ENCODE measurements around the gene GTF3C4. TPM values are rescaled to one million over a fixed set of nuclear protein-coding genes. Genes with fewer than 3 reads are reported as not detected.

The GTF3C4 gene
- total and polyA plus RNA-seq, 10 of the 15 experiments (the other 5 are each of a cell fraction or from before 2014, with no cell fraction given), result 3.2 to 18.9 (median 8.2) TPM

DNA sequence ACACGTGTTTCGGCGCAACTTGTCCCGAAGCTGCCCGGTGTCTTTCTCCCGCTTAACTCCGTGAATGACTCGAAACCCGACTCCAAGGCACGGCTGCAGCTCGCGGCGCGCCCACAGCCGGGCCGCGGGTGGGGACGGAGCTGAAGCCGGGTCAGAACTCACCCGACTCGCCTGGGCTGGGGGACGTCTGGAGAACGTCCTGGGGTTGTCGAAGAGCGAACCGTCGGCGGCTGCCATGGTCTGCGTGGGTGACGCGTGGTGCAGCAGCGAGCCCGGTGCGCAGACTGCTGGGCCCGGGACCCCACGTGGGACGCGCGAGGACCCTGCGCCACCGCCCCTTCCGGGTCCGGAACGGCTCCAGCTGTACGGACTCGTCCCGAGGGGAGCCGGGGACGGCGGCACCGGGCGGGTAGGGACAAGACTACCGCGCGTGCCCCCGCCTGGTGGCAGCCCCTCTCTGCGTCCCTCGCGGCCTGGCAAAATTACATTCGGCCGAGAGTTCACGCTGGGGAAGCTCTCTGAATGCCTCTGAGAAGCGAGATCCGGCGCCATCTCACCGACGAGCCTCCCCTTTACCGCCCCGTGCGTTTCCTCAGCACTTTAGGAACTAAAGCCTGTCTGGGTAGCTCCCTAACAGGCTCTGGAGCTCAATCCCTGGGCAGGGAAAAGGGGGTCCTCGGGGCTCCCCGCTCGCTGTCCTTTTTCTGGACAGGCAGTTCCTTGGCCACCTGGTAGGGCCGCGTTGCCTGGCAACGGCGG is 387 bp upstream of the GTF3C4 start, which contains the start of gene DDX31 (continued):
- peak; percentile 22 to 72; a peak in 1 of 4 replicates for TF ChIP-seq BHLHE40 (IDR thresholded peaks at IDR 0.05; ENCODE audit: borderline replicate concordance in 1 of 2, low read depth in 2 of 2, low read length in 1 of 2)
- TF ChIP-seq CHD4 (IDR thresholded peaks at IDR 0.05), result no peak
- TF ChIP-seq ZBTB33 (IDR thresholded peaks at IDR 0.05), result no peak
- TF ChIP-seq CEBPB (IDR thresholded peaks at IDR 0.05; ENCODE audit: borderline replicate concordance in 1 of 2, low read depth in 2 of 2, low read length in 2 of 2), result no peak
- TF ChIP-seq MEF2A (IDR thresholded peaks at IDR 0.05; ENCODE audit: insufficient read depth, low read depth, low read length), result no peak

GRCh38 chr9:132671620-132672412 is 1.6 kb downstream of the GTF3C4 start:
- CTCF ChIA-PET, result interaction anchor here (0.8 to 1.2 kb wide), 2 partner anchors 16 to 100 kb away, joined by 4 to 5 read pairs; no protein-coding TSS in a partner anchor
- no peaks in the 10 kb centered on the region; a peak in 1 of 4 replicates for H3K36me3 ChIP-seq (ENCODE audit: control insufficient read depth in 2 of 2, insufficient read depth in 2 of 2, low read length in 1 of 2)
- no TSS peak for BruUV-seq (replicated peaks)
- no peaks in the 10 kb centered on the region for H3K9me3 ChIP-seq (replicated peaks; ENCODE audit: control insufficient read depth, insufficient read depth, low read length)
- DNase-seq (ENCODE audit: low read depth, low spot score) (no peak), ATAC-seq (no peak), FAIRE-seq (no peak)
- H3K4me2 ChIP-seq (ENCODE audit: control insufficient read depth, insufficient read depth), result peak overlapping the region; percentile 79
- intact Hi-C loops (cut with micrococcal nuclease; ENCODE audit: unreplicated experiment) (loop anchor here (10.0 kb wide), 1 partner anchor 233 kb away; no protein-coding TSS in a partner anchor), in situ Hi-C loops (cut with MboI) (no loop called here)
- SMC1A ChIA-PET (ENCODE audit: uncharacterized antibody, unreplicated experiment), result interaction anchor here (1.1 to 1.7 kb wide), 2 partner anchors 9 to 13 kb away, joined by 3 to 4 read pairs; no protein-coding TSS in a partner anchor
- WGBS (ENCODE audit: insufficient coverage, insufficient replicate concordance, low lambda C conversion rate, missing lambda C conversion rate), result 96% methylated on average over 6 of the region's 6 CpGs
- no peak overlapping the region for H2AFZ ChIP-seq (ENCODE audit: control insufficient read depth, low read depth, low read length)
- peak overlapping the region; percentile 91 for H3K9ac ChIP-seq (ENCODE audit: control insufficient read depth, insufficient read depth, low read length)
- peak overlapping the region; percentile 98; the same call in 1 of the 2 replicates for H3K27ac ChIP-seq (ENCODE audit: control insufficient read depth, insufficient read depth)
- no peaks in the 10 kb centered on the region for H3K27me3 ChIP-seq (replicated peaks in 1 of 2; ENCODE audit: control insufficient read depth in 2 of 2, insufficient read depth in 2 of 2, low read length in 1 of 2)
- no peaks in the 10 kb centered on the region for H4K20me1 ChIP-seq (ENCODE audit: control insufficient read depth, insufficient read depth)
- POLR2A ChIA-PET, result interaction anchor here (0.9 kb wide), 1 partner anchor 17 kb away, joined by 3 read pairs; no protein-coding TSS in a partner anchor
- H3K79me2 ChIP-seq (ENCODE audit: control insufficient read depth, insufficient read depth, low read length), result peaks cover 88% of the 10 kb centered on the region
- no peaks in the 10 kb centered on the region; the same call in 1 of the 2 replicates for H3K4me1 ChIP-seq (ENCODE audit: control insufficient read depth, insufficient read depth, low read length)
- RAD21 ChIA-PET (ENCODE audit: unreplicated experiment), result no interaction called here
- H3K4me3 ChIP-seq, result peak overlapping the region; percentile 93
- TF ChIP-seq TCF12 (IDR thresholded peaks at IDR 0.05; ENCODE audit: low read depth, low read length), result no peak
- no peak for TF ChIP-seq TCF3 (IDR thresholded peaks at IDR 0.05; ENCODE audit: borderline replicate concordance, insufficient read depth, low read depth, low read length)
- no peak for TF ChIP-seq RCOR1 (conservative IDR thresholded peaks at IDR 0.05; ENCODE audit: low read depth, low read length)
- TF ChIP-seq CREB1 (IDR thresholded peaks at IDR 0.05; ENCODE audit: low read depth), result no peak
- TF ChIP-seq RUNX3 (IDR thresholded peaks at IDR 0.05; ENCODE audit: low read length), result no peak
- TF ChIP-seq RBBP5 (conservative IDR thresholded peaks at IDR 0.05), result no peak
- no peak for TF ChIP-seq BACH1 (IDR thresholded peaks at IDR 0.05; ENCODE audit: borderline replicate concordance)
- TF ChIP-seq HDAC6 (IDR thresholded peaks at IDR 0.05; ENCODE audit: unreplicated experiment), result no peak
- no peak for TF ChIP-seq RB1 (IDR thresholded peaks at IDR 0.05; ENCODE audit: borderline replicate concordance)
- TF ChIP-seq, protein P1, sequence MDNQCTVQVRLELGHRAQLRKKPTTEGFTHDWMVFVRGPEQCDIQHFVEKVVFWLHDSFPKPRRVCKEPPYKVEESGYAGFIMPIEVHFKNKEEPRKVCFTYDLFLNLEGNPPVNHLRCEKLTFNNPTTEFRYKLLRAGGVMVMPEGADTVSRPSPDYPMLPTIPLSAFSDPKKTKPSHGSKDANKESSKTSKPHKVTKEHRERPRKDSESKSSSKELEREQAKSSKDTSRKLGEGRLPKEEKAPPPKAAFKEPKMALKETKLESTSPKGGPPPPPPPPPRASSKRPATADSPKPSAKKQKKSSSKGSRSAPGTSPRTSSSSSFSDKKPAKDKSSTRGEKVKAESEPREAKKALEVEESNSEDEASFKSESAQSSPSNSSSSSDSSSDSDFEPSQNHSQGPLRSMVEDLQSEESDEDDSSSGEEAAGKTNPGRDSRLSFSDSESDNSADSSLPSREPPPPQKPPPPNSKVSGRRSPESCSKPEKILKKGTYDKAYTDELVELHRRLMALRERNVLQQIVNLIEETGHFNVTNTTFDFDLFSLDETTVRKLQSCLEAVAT (IDR thresholded peaks at IDR 0.05), result no peak
- no peak for TF ChIP-seq HDGF (IDR thresholded peaks at IDR 0.05)
- TF ChIP-seq TAF1 (IDR thresholded peaks at IDR 0.05; ENCODE audit: borderline replicate concordance, low read depth, low read length), result no peak
- TF ChIP-seq RELA (IDR thresholded peaks at IDR 0.05; ENCODE audit: borderline replicate concordance, partially characterized antibody), result no peak
- TF ChIP-seq SREBF2 (IDR thresholded peaks at IDR 0.05; ENCODE audit: low read length), result no peak
